SU-DHL-6 (cell line): Measurements from ENCODE around the gene TMEM94.

ENCODE experiments used
- CTCF ChIP-seq: fragments of 200-600 bp; sonication (generic); IDR thresholded peaks from one replicate; pipeline ENCODE4 v1.5.1; 2017; ENCODE audit warnings: antibody characterized with exemption, mild to moderate bottlenecking, low read length, moderate library complexity; ENCODE audit not compliant: insufficient read depth, poor library complexity, severe bottlenecking
- EZH2phosphoT487 ChIP-seq: fragments of 200-600 bp; sonication (generic), shearing (Covaris generic); conservative IDR thresholded peaks from 2 replicates; pipeline ENCODE4 v1.6.1; 2018; ENCODE audit warnings: mild to moderate bottlenecking, antibody characterized with exemption, low read length, moderate library complexity, mixed read lengths

GRCh38 chr17:75521951-75522727 lies 65.7 kb downstream of the TMEM94 start:
- TF ChIP-seq EZH2phosphoT487 (no peak), CTCF (no peak)
